Measurements from ENCODE around the gene PNKP.

The PNKP gene

GRCh38 chr19:49812997-49813861, 54.1 kb downstream of the PNKP start, which contains the start of gene FUZ:
Gene FUZ, minus strand, starts transcription at chr19:49813292. Its CDS starts 186 bp downstream, at chr19:49813106.
- DNase-seq = peak; percentile 95

DNA sequence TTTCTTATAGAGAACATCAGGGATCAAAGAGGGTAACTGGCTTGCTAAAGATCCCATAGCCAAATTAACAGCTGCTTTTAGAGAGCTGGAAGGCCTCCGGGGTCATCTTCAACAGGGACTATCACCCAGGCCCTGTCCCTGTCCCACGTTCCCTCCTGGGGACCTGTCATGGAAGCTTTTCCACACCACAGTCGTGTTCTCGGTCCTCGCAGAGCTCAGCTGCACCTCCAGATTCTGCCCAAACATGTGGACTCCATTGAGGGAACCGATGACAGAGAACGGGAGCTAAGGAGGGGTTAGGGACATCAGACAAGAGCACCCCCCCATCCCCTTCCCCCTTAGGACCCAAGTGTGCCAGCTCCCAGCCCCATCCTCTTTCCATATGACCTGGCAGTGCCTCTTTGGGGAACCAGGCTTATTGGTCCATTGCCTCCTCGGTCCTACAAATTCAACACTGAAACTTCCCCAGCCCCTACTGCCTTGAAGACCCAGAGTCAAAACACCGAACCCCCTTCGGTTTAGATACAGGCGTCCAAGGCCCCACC, 54.9 kb downstream of the PNKP start:
- DNase-seq = no peak

GRCh38 chr19:49811328-49811727, 56.0 kb downstream of the PNKP start:
- no peak for DNase-seq

Data from NCI-H2171 (cell line).